ENCODE data around the gene GTPBP1.

GTPBP1 gene

DNA sequence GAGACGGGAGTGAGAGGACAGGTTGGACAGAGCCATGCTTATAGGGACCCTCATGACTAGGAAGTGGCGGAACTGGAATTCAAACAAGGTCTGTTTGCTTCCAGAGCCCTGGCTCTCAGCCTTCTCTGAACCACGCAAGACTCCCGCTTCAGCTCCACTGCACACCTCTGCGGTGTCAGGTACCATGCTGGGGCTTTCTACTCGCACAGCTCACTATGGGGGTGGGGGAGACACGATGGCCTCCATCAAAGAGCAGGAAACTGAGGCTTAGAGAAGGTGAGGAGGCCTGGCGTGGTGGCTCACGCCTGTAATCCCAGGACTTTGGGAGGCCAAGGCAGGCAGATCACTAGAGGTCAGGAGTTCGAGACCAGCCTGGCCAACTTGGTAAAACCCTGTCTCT, 35.8 kb downstream of the GTPBP1 start:
- Histone ChIP-seq H3K4me3 (ENCODE audit: insufficient read length, low read depth) (no peak overlapping the region), H3K9ac (ENCODE audit: insufficient read length, low read depth) (no peak overlapping the region), H3K36me3 (ENCODE audit: insufficient read depth, insufficient read length, low read length) (peaks cover 67% of the 10 kb centered on the region), H3K9me3 (ENCODE audit: insufficient read depth, low read length) (no peaks in the 10 kb centered on the region), H3K4me1 (ENCODE audit: insufficient read depth, insufficient read length) (no peaks in the 10 kb centered on the region), H3K27me3 (ENCODE audit: insufficient read depth, insufficient read length) (no peaks in the 10 kb centered on the region)
- no peak for DNase-seq (ENCODE audit: low read depth, low spot score)
- no peak for TF ChIP-seq YY1 (IDR thresholded peaks at IDR 0.05; ENCODE audit: insufficient read depth, insufficient read length)
- no peak for TF ChIP-seq SUZ12 (IDR thresholded peaks at IDR 0.05; ENCODE audit: extremely low read depth, insufficient read depth, insufficient read length)
- no peak for TF ChIP-seq ZNF274 (IDR thresholded peaks at IDR 0.05; ENCODE audit: low read depth, low read length)

DNA sequence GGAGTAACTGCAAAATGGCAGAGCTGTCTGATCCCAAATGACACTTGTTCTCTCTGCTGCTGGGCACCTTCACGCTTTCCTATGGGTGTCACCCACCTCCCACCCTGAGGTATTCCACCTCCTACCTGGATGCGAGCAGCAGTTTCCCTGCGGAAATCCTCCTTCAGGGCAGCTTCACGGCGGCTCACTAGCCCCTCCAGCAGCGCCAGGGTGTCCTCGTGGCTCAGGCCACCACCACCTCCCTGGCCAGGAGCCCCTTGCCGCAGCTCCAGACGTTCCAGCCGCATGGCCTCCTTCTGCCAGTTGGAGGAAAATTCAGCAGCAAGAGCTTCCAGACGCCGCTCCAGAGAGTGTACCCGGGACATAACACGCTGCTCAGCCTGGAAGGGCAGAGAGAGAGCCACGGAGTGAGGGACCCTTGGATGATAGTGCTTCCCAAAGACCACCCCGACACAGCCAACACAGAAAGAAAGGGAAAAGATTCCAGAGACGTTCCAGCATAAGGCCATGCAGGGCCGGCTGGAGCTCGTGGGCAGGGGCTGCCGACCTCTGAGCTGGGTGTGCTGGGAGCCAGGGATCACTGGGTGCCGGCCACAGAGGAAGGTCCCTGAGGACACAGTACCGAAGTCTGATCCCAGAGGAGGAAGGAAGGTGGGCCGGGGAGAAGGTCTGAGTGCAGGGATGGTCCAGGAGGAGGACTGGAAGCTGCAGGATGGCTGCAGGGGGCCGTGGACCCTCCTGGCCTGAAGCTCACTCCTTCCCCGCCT, 36.6 kb downstream of the GTPBP1 start:
- Histone ChIP-seq H3K4me3 (ENCODE audit: insufficient read length, low read depth) (no peak overlapping the region), H3K9ac (ENCODE audit: insufficient read length, low read depth) (no peak overlapping the region), H3K36me3 (ENCODE audit: insufficient read depth, insufficient read length, low read length) (peaks cover 64% of the 10 kb centered on the region), H3K4me1 (ENCODE audit: insufficient read depth, insufficient read length) (no peaks in the 10 kb centered on the region), H3K9me3 (ENCODE audit: insufficient read depth, low read length) (no peaks in the 10 kb centered on the region), H3K27me3 (ENCODE audit: insufficient read depth, insufficient read length) (no peaks in the 10 kb centered on the region)
- no peak for DNase-seq (ENCODE audit: low read depth, low spot score)
- TF ChIP-seq YY1 (IDR thresholded peaks at IDR 0.05; ENCODE audit: insufficient read depth, insufficient read length), result no peak
- no peak for TF ChIP-seq ZNF274 (IDR thresholded peaks at IDR 0.05; ENCODE audit: low read depth, low read length)
- TF ChIP-seq SUZ12 (IDR thresholded peaks at IDR 0.05; ENCODE audit: extremely low read depth, insufficient read depth, insufficient read length), result no peak

DNA sequence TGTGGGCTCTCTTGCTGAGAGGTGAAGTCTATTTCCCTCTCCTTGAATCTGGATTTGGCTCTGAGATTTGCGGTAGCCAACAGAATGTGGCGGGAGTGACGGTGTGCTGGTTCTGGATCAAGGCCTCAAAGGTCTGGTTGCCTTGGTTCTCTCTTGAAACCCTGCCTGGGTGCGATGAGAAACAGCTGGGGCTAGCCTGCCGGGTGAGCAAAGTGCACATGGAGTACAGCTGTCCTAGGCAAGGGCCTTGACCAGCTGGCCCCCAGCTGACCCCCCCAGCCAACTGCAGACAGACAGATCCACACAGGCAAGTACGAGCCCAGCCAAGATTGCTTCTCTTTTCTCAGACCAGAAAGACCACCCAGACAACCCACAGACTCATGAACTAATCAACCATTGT, 39.2 kb downstream of the GTPBP1 start:
- DNase-seq (ENCODE audit: low read depth, low spot score), result no peak
- Histone ChIP-seq H3K4me3 (ENCODE audit: insufficient read length, low read depth) (no peak overlapping the region), H3K27me3 (ENCODE audit: insufficient read depth, insufficient read length) (no peaks in the 10 kb centered on the region), H3K36me3 (ENCODE audit: insufficient read depth, insufficient read length, low read length) (peaks cover 58% of the 10 kb centered on the region), H3K4me1 (ENCODE audit: insufficient read depth, insufficient read length) (no peaks in the 10 kb centered on the region), H3K9me3 (ENCODE audit: insufficient read depth, low read length) (no peaks in the 10 kb centered on the region), H3K9ac (ENCODE audit: insufficient read length, low read depth) (no peak overlapping the region)
- TF ChIP-seq SUZ12 (IDR thresholded peaks at IDR 0.05; ENCODE audit: extremely low read depth, insufficient read depth, insufficient read length), result no peak
- TF ChIP-seq YY1 (IDR thresholded peaks at IDR 0.05; ENCODE audit: insufficient read depth, insufficient read length), result no peak
- TF ChIP-seq ZNF274 (IDR thresholded peaks at IDR 0.05; ENCODE audit: low read depth, low read length), result no peak

DNA sequence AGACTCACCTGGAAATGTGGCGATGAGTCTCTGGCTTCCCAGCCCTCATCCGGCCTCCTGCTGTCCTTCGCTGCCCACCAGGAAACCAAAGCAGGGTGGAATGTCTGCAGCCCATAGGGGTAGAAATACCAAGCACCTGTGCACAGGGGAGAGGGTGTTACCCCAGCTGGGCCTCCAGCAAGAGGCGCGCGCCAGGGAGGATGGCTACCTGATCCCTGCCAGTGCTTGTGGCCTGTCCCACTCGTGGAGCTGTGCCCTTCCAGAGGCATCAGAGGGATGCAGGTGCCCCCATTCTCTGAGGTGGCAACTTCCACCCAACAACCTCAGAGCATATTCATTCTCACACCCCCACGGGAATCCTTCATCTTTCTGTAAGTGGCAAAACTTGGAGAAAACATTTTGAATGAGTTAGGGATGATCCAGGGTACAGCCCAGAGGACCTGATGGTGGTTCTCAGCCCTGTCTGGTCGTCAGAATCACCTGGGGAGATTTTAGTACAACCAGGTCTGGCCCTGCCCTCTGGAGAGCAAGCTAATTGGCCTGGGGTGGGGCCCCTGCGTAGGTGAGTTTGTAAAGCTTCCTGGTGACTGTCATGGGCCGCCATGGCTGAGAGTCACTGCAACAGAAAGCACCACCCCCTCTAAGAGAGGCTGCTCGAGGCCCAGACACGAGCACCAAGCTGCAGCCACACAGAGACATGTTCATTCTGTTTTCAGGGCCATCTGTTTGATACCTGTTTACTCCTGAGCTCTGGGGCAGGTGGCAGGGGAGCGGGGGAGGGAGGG, 40.1 kb downstream of the GTPBP1 start:
- DNase-seq (ENCODE audit: low read depth, low spot score), result no peak
- H3K9ac ChIP-seq (ENCODE audit: insufficient read length, low read depth), result no peak overlapping the region
- no peaks in the 10 kb centered on the region for H3K9me3 ChIP-seq (ENCODE audit: insufficient read depth, low read length)
- no peak overlapping the region for H3K4me3 ChIP-seq (ENCODE audit: insufficient read length, low read depth)
- no peaks in the 10 kb centered on the region for H3K27me3 ChIP-seq (ENCODE audit: insufficient read depth, insufficient read length)
- H3K36me3 ChIP-seq (ENCODE audit: insufficient read depth, insufficient read length, low read length), result peaks cover 62% of the 10 kb centered on the region
- TF ChIP-seq ZNF274 (IDR thresholded peaks at IDR 0.05; ENCODE audit: low read depth, low read length) (no peak), YY1 (IDR thresholded peaks at IDR 0.05; ENCODE audit: insufficient read depth, insufficient read length) (no peak), SUZ12 (IDR thresholded peaks at IDR 0.05; ENCODE audit: extremely low read depth, insufficient read depth, insufficient read length) (no peak)
- no peaks in the 10 kb centered on the region for H3K4me1 ChIP-seq (ENCODE audit: insufficient read depth, insufficient read length)

DNA sequence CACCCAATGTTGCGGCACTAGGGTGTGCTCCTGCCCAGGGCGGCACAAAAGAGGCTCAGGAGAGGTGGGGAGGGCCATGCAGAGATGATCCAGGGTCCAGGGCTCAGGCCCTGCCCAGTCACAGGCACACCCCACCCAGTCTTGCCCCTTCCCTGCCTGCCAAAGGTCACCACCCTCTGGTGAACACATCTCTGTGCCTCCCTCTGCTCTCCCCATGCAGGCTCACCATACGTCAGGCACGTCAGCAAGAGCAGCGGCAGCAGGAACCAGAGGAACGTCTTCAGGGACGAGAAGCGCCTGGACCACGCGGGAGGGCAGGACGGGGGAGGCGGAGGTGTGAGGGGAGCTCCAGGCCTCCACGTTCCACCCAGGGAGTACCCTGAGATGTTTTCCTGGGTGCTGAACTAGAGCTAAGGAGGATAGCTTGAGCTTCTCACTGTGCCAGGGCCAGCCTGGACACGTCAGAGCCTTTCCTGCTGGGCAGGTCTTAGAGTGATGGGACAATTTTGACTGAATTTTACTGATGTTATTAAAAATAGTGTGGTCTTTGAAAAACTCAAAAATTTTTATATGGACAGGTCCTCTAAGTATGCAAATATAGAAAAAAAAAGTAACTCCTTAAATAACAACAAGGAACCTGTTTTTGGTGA, 42.9 kb downstream of the GTPBP1 start:
- Histone ChIP-seq H3K4me3 (ENCODE audit: insufficient read length, low read depth) (no peak overlapping the region), H3K9me3 (ENCODE audit: insufficient read depth, low read length) (no peaks in the 10 kb centered on the region), H3K36me3 (ENCODE audit: insufficient read depth, insufficient read length, low read length) (peaks cover 59% of the 10 kb centered on the region), H3K4me1 (ENCODE audit: insufficient read depth, insufficient read length) (no peaks in the 10 kb centered on the region), H3K9ac (ENCODE audit: insufficient read length, low read depth) (no peak overlapping the region), H3K27me3 (ENCODE audit: insufficient read depth, insufficient read length) (peaks cover under 1% of the 10 kb centered on the region)
- no peak for DNase-seq (ENCODE audit: low read depth, low spot score)
- TF ChIP-seq YY1 (IDR thresholded peaks at IDR 0.05; ENCODE audit: insufficient read depth, insufficient read length) (no peak), SUZ12 (IDR thresholded peaks at IDR 0.05; ENCODE audit: extremely low read depth, insufficient read depth, insufficient read length) (no peak), ZNF274 (IDR thresholded peaks at IDR 0.05; ENCODE audit: low read depth, low read length) (no peak)

DNA sequence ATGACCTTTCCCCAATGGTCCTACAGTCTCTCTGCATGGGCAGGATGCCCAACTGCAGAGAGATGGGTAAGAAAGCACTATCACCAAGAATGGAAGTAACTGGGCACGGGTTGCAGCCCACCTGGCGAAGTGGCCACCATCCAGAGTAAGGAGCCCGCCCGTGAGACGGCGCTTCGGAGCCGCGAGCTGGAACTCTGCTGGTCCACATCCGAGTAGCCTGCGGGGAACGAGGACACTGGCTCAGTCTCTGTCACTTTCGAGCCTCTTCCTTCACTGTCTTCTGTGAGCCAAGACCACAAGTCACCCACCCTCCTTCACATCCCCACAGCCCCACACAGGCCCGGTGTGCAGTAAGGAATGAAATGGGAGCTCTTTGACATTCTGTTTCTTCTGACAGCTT, 44.4 kb downstream of the GTPBP1 start:
- no peak overlapping the region for H3K9ac ChIP-seq (ENCODE audit: insufficient read length, low read depth)
- no peaks in the 10 kb centered on the region for H3K9me3 ChIP-seq (ENCODE audit: insufficient read depth, low read length)
- no peak for DNase-seq (ENCODE audit: low read depth, low spot score)
- H3K4me1 ChIP-seq (ENCODE audit: insufficient read depth, insufficient read length), result no peaks in the 10 kb centered on the region
- H3K36me3 ChIP-seq (ENCODE audit: insufficient read depth, insufficient read length, low read length), result peaks cover 54% of the 10 kb centered on the region
- TF ChIP-seq ZNF274 (IDR thresholded peaks at IDR 0.05; ENCODE audit: low read depth, low read length) (no peak), YY1 (IDR thresholded peaks at IDR 0.05; ENCODE audit: insufficient read depth, insufficient read length) (no peak)
- no peak overlapping the region for H3K4me3 ChIP-seq (ENCODE audit: insufficient read length, low read depth)
- peaks cover 4% of the 10 kb centered on the region for H3K27me3 ChIP-seq (ENCODE audit: insufficient read depth, insufficient read length)

DNA sequence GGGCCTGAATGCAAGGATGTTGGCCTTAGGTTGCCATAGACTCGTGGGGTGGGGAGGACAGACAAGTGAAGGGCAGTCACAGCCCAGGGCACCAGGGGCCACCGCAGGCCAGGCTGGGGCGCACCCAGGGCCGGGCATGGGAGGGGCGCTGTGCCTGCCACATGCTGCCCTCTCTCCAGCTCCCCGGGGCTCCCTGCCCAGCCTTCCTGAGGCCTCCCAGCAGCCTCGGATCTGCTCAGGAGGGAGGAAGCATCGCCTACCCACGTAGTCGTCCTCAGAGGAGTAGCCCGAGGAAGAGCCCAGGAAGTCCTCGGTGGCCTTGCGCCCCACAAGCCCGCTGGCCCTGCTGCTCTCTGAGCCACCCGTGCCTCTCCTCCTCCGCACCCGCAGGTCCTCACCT, 44.9 kb downstream of the GTPBP1 start:
- Histone ChIP-seq H3K9me3 (ENCODE audit: insufficient read depth, low read length) (no peaks in the 10 kb centered on the region), H3K9ac (ENCODE audit: insufficient read length, low read depth) (no peak overlapping the region), H3K4me3 (ENCODE audit: insufficient read length, low read depth) (no peak overlapping the region), H3K27me3 (ENCODE audit: insufficient read depth, insufficient read length) (peaks cover 4% of the 10 kb centered on the region), H3K36me3 (ENCODE audit: insufficient read depth, insufficient read length, low read length) (peaks cover 48% of the 10 kb centered on the region), H3K4me1 (ENCODE audit: insufficient read depth, insufficient read length) (no peaks in the 10 kb centered on the region)
- no peak for DNase-seq (ENCODE audit: low read depth, low spot score)
- no peak for TF ChIP-seq SUZ12 (IDR thresholded peaks at IDR 0.05; ENCODE audit: extremely low read depth, insufficient read depth, insufficient read length)
- TF ChIP-seq ZNF274 (IDR thresholded peaks at IDR 0.05; ENCODE audit: low read depth, low read length), result no peak
- no peak for TF ChIP-seq YY1 (IDR thresholded peaks at IDR 0.05; ENCODE audit: insufficient read depth, insufficient read length)
